ENCODE data around the gene VPS45.

Gene VPS45

GRCh38 chr1:150109586-150109985 lies 42.0 kb downstream of the VPS45 start:
- H3K9me3 ChIP-seq (ENCODE audit: control insufficient read depth, insufficient read depth, low read depth, low read length): no peaks in the 10 kb centered on the region
- ChIA-PET POLR2A (no interaction called here), CTCF (interaction anchor here (1.1 kb wide), 1 partner anchor 32 kb away, joined by 3 read pairs; no protein-coding TSS in a partner anchor)
- no peak overlapping the region for H3K4me3 ChIP-seq (ENCODE audit: low read depth, low read length)
- H3K27ac ChIP-seq (ENCODE audit: extremely low read depth, low read depth, low read length): no peak overlapping the region
- no peaks in the 10 kb centered on the region for H3K4me1 ChIP-seq (ENCODE audit: control insufficient read depth, insufficient read depth, low read length)
- H3K36me3 ChIP-seq (ENCODE audit: control insufficient read depth in 2 of 2, insufficient read depth in 1 of 2, low read length in 2 of 2): peaks cover 14 to 23% of the 10 kb centered on the region in 2 experiments
- TF ChIP-seq BCL11A (tag by site-specific recombination; IDR thresholded peaks at IDR 0.05; ENCODE audit: low read depth) (no peak), ZNF513 (tag by site-specific recombination; IDR thresholded peaks at IDR 0.05) (no peak), ZBTB10 (tag by site-specific recombination; IDR thresholded peaks at IDR 0.05) (no peak), HOXA7 (CRISPR knock-in tag; IDR thresholded peaks at IDR 0.05; ENCODE audit: borderline replicate concordance) (no peak), BCL11B (tag by site-specific recombination; IDR thresholded peaks at IDR 0.05; ENCODE audit: low read depth) (no peak), ZNF157 (tag by site-specific recombination; IDR thresholded peaks at IDR 0.05) (no peak), ZNF48 (tag by site-specific recombination; IDR thresholded peaks at IDR 0.05) (no peak), ZNF544 (tag by site-specific recombination; IDR thresholded peaks at IDR 0.05) (no peak), ZNF600 (tag by site-specific recombination; IDR thresholded peaks at IDR 0.05) (no peak), ZBTB20 (tag by site-specific recombination; IDR thresholded peaks at IDR 0.05) (no peak), KLF10 (tag by site-specific recombination; IDR thresholded peaks at IDR 0.05) (no peak), ZSCAN30 (tag by site-specific recombination; IDR thresholded peaks at IDR 0.05) (no peak), ZNF585B (tag by site-specific recombination; IDR thresholded peaks at IDR 0.05) (no peak), ZNF426 (tag by site-specific recombination; IDR thresholded peaks at IDR 0.05) (no peak), PBX3 (CRISPR knock-in tag; IDR thresholded peaks at IDR 0.05) (no peak), ZNF146 (tag by site-specific recombination; IDR thresholded peaks at IDR 0.05) (no peak)

GRCh38 chr1:150110116-150110515 lies 42.5 kb downstream of the VPS45 start:
- CTCF ChIA-PET: interaction anchor here (1.6 kb wide), 1 partner anchor 59 kb away, joined by 3 read pairs; no protein-coding TSS in a partner anchor
- POLR2A ChIA-PET: no interaction called here
- TF ChIP-seq ZNF366 (tag by site-specific recombination; conservative IDR thresholded peaks at IDR 0.05) (no peak), ZNF610 (tag by site-specific recombination; IDR thresholded peaks at IDR 0.05; ENCODE audit: borderline replicate concordance) (no peak), ZNF112 (tag by site-specific recombination; IDR thresholded peaks at IDR 0.05) (no peak), HIC1 (tag by site-specific recombination; IDR thresholded peaks at IDR 0.05) (no peak), SALL2 (tag by site-specific recombination; IDR thresholded peaks at IDR 0.05; ENCODE audit: borderline replicate concordance) (no peak), ZBTB48 (tag by site-specific recombination; IDR thresholded peaks at IDR 0.05) (no peak), ZNF596 (tag by site-specific recombination; IDR thresholded peaks at IDR 0.05) (no peak), WT1 (tag by site-specific recombination; IDR thresholded peaks at IDR 0.05) (no peak), ZNF785 (tag by site-specific recombination; IDR thresholded peaks at IDR 0.05) (no peak), ZNF114 (tag by site-specific recombination; IDR thresholded peaks at IDR 0.05) (no peak)

More at GRCh38 chr1:150110116-150110515, 42.5 kb downstream of the VPS45 start:
- H3K4me1 ChIP-seq (ENCODE audit: control insufficient read depth, insufficient read depth, low read length): no peaks in the 10 kb centered on the region
- no peak overlapping the region for H3K27ac ChIP-seq (ENCODE audit: extremely low read depth, low read depth, low read length)
- H3K9me3 ChIP-seq (ENCODE audit: control insufficient read depth, insufficient read depth, low read depth, low read length): no peaks in the 10 kb centered on the region
- peaks cover 14 to 23% of the 10 kb centered on the region in 2 experiments for H3K36me3 ChIP-seq (ENCODE audit: control insufficient read depth in 2 of 2, insufficient read depth in 1 of 2, low read length in 2 of 2)
- no peak overlapping the region for H3K4me3 ChIP-seq (ENCODE audit: low read depth, low read length)
